Hematopoietic multipotent progenitor cell treated with erythropoietin and hydrocortisone succinate and interleukin-3 and kit ligand, for 6 days (in vitro differentiated cells): Measurements from ENCODE around the gene TRAF3IP1.

Experiments used
- DNase-seq: peaks from one replicate; pipeline ENCODE4 v3.0.0-alpha.2; 2015

Gene TRAF3IP1

GRCh38 chr2:238287737-238288649 lies 32.3 kb upstream of the TRAF3IP1 start, which contains the start of gene PER2:
Gene PER2, minus strand, starts transcription at chr2:238288610. Its CDS starts 10,674 bp downstream, at chr2:238277936.
- DNase-seq = peak; percentile 75

GRCh38 chr2:238288650-238289573 lies 31.4 kb upstream of the TRAF3IP1 start:
- peak; percentile 99 for DNase-seq

GRCh38 chr2:238289574-238289973 lies 30.7 kb upstream of the TRAF3IP1 start:
- DNase-seq = no peak

DNA sequence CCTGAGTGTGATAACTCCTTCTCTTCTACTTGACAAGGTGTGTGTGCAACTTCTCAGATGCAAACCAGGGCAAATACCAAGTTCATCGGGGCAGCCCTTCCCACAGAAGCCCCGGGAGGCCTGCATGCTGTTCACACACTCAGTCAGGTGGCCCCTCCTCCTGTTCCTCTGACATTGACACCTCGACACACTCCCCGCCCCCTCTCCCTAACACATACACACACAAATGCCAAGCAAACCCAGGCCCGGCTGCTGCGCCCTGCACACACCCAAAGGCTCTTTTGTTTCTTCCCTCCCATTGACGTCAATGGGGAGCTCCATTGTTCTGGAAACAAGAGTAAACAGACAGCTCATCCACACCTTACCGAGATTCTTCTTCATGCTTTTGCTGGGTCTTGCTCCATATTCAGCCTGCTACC lies 30.2 kb upstream of the TRAF3IP1 start:
- peak; percentile 24 for DNase-seq

GRCh38 chr2:238290715-238291549 lies 29.4 kb upstream of the TRAF3IP1 start:
- DNase-seq = peak; percentile 58

- DNase-seq = no peak
These were observed 28.6 kb upstream of the TRAF3IP1 start for GRCh38 chr2:238291550-238292281.

DNA sequence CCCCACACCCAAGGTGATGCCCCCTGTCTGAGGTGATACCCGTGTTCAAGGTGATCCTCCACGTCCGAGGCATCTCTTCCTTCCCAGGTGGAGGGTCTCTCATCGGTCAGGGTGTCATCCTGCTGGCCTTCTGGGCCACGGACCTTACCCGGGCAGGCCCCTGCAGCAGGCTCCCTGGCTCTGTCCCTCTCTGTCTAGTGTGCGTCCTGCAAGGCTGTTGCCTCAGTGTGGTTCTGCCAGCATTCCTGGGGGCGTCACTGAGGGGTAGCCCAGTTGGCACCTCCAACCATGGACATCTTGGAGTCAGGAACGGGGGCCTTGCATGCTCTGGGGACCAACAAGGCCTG lies 26.3 kb upstream of the TRAF3IP1 start:
- no peak for DNase-seq

DNA sequence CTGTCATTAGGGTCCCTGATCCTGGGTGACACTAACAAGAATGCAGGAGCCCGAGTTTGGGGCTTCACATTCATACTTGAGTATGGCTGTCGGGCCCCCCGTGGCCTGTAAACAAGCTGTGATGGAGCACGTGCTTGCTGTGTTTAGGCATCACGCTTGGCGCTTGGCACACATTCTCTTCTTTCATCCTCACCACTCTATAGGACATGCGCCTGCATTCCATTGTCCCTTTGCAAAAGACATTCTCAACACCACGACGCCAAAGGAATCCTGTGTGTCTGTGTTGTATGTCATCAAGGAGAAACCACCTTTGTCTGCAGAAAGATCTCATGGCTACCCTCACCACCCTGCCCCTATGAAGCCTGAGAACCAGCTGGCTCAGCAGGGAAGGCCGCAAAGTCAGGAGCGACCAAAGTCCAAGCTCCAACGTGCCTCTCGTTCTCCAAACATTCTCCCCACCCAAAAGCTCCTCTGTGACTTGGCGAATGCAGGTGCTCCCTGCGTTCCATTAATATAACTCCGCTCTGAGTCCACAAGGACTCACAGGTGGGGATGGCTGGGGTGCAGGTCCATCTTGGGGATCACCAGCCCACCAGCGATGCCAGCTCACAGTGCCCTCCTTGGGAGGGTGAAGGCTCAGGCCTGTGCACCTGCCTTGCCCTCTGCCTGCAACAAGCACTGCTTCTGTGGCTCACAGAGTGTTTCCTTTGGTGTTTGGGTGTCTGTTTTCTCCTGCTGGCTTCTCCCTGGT lies 25.8 kb upstream of the TRAF3IP1 start:
- DNase-seq = no peak

- no peak for DNase-seq
These were observed 24.9 kb upstream of the TRAF3IP1 start for GRCh38 chr2:238295144-238296112.

- DNase-seq = no peak
These were observed 23.5 kb upstream of the TRAF3IP1 start for GRCh38 chr2:238296638-238297457.

DNA sequence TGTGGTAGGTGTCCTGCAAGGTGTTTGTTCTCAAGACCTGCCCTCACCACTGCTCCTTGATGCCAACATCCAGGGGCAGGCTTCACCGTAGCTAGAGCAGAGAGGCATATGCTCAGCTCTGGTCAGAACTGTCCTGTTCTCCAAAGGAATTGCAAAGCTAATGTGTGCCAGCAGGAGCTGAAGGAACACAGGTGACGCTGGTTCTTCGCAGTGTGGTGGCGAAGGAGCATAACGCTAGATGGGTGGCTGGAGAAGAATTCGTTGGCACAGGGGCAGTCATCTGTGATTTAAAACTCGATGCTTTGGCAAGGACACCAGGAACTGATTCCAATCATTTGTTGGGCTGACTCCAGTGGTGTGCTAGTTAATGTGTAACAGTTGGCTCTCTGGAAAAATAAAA lies 20.5 kb upstream of the TRAF3IP1 start:
- DNase-seq = no peak

DNA sequence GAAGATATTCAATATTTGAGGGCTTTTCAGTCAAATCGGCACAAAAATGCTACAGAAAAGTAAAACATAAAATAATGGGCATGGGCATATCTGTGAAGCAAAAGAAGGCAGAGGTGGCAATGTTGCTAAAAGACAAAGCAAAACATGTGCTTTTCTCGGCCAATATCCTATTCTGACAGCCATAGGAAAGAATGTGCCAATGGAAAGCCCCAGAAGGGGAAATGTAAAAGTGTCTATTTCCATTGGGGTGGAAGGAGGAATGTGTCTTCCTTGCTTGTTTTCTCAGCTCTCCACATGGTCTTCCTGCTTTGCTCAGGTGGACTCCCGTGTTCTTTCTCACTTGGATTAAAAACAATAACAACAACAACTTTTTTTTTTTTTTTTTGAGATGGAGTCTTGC lies 18.2 kb upstream of the TRAF3IP1 start:
- DNase-seq = no peak

DNA sequence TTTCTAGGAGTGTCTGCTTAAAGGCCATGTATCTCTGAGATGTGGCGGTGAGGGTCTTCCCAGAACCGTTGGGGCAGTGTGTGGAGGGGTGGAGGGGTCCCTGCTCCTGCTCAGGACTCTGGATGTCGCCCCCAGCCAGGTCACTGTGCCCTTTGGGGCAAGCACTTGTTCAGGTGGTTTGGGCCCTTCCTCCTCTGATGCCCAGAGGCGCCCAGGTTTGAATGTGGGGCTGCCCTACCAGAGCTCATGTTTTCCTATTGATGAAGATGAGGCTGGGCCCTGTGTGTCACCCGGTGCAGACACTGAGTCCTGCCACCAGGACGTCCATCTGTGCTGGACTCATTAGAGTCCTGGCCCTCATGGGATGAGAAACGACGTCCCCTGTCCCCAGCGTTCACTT lies 17.6 kb upstream of the TRAF3IP1 start:
- DNase-seq = no peak

- DNase-seq = no peak
These were observed 16.2 kb upstream of the TRAF3IP1 start for GRCh38 chr2:238304116-238304515.

- DNase-seq = peak; percentile 31
These were observed 15.0 kb upstream of the TRAF3IP1 start for GRCh38 chr2:238305092-238305862.

DNA sequence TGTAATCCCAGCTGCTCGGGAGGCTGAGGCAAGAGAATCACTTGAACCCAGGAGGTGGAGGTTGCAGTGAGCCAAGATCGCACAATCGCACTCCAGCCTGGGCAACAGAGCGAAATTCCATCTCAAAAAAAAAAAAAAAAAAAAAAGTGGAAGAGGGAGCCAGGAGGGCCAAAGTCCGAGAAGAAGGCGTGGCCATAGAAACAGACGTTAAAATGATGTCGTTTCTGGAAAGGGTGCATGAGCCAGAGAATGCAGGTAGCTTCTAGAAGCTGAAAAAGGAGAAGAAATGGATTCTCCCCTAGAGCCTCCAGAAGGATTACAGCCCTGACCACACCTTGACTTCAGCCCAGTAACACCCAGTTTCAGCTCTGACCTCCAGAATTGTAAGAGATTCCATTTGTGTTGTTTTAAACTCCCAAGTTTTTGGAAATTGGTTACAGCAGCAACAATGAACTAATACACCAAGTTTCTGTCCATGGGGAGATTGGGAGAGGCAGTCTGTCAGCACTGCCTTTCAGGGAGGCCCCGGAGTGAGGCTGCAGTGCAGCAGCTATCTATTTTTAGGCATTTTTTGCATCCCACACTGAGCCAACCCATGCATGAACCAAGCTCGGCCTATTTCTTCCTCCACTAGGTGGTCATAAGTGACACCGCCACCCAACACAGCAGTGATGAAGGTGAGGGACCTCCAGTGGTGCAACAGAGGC lies 14.2 kb upstream of the TRAF3IP1 start:
- no peak for DNase-seq

DNA sequence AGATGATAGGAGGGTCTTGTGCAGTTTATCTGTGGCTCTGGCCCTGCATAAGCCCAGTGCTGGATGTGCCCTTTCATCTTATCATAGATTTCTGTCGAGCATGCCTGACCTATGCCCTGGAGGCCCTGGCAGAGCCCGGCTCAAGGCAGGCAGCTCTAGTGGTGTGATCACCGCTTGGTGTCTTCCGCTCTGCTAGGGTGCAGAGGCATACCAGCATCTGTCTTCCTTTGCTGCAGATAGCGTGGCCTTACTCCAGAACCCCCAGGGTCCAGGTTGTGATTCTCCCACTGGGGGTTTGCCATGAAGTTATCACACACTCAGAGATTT lies 13.7 kb upstream of the TRAF3IP1 start:
- DNase-seq = no peak

DNA sequence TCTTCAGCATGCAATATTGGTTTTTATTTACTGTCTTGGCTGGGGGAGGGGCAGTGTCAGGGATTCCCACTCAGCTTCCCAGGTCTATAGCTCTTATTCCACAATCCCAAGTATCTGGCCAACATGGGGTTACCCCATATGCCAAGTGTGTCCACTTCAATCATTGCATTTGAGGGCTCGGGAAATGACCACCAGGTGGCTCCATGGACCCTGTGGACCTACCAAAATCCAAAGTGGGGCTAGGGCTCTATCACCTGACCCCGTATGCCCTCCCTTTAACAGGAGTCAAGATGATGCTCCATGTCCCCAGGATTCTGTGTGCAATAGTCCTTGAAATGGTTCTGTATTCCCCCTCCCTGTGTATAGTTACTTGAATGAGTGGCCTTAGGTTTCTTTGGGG lies 12.1 kb upstream of the TRAF3IP1 start:
- DNase-seq = peak; percentile 15
